HL-60 (cell line): ENCODE measurements around the gene PSMD5.

Experiments used
- DNase-seq, 2 experiments: peaks; one replicate each; pipeline ENCODE4 v3.0.0-alpha.2; 2010 to 2020; ENCODE audit warnings: low read depth in 1 of 2, low spot score in 1 of 2
- H3K27ac ChIP-seq: fragments of 250-450 bp; sonication (Bioruptor Pico); replicated peaks from 2 replicates; pipeline ENCODE4 v1.5.1; 2020; ENCODE audit warnings: mild to moderate bottlenecking, moderate library complexity
- H3K27me3 ChIP-seq: fragments of 250-450 bp; sonication (Bioruptor Pico); 2 replicates; pipeline ENCODE4 v1.5.1; 2021; ENCODE audit warnings: mild to moderate bottlenecking, moderate library complexity; ENCODE audit not compliant: insufficient read depth, poor library complexity, severe bottlenecking
- H3K4me3 ChIP-seq: replicated peaks from 2 replicates; pipeline ENCODE4 v1.5.1; 2011; ENCODE audit warnings: mild to moderate bottlenecking, control low read depth, low read length; ENCODE audit not compliant: insufficient read depth
- GABPA ChIP-seq: IDR thresholded peaks from 2 replicates; pipeline ENCODE4 v1.6.1; 2012; ENCODE audit warnings: low read depth
- POLR2AphosphoS5 ChIP-seq: IDR thresholded peaks from 2 replicates; pipeline ENCODE4 v1.6.1; 2012; ENCODE audit warnings: low read depth
- REST ChIP-seq: IDR thresholded peaks from 2 replicates; pipeline ENCODE4 v1.6.1; 2012; ENCODE audit warnings: low read depth; ENCODE audit not compliant: insufficient replicate concordance
- SPI1 ChIP-seq: IDR thresholded peaks from 2 replicates; pipeline ENCODE4 v1.6.1; 2012; ENCODE audit warnings: low read depth, mild to moderate bottlenecking, borderline replicate concordance
- TF ChIP-seq, protein P1 (sequence below): IDR thresholded peaks from one replicate; pipeline ENCODE4 v1.5.1; 2011; ENCODE audit warnings: low read length, control low read depth, inconsistent platforms; ENCODE audit not compliant: insufficient read depth

Gene PSMD5

DNA sequence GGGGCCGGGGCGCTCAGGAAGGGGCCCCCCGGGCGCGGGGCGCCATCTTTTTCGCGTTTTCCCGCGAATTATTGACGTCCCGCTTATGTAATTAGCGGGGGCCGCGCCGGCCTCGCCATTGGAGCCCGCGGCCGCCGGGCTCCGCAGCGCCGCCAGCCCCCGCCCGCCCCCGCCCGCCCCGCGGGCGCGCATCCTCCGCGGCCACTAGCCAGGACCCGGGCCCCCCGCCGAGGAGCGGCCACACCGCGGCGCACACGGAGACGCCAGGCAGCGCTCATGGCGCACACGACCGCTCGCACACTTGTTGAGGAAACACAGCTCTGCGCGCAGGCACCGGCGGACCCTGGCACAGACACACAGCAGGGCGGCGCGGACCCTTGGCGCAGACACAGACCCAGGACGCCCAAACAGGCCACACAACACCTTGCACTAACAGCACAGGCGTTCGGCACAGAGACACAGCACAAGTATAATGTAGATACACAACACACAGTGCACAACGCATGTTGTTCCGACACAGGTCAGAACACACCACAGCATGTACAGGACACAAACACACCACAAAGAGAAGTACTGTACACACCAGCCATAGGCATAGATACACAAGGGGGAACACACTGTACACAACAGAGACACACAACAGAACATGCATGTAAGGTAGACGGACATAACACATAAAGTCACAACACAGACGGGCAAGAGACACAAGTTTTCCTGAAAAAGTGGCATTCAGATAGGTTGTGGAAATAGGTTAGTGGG is 34.7 kb upstream of the PSMD5 start:
- H3K27ac ChIP-seq = peak overlapping the region; percentile 95
- DNase-seq = peak; percentile 74 to 80
- no peak for TF ChIP-seq REST
- TF ChIP-seq POLR2AphosphoS5 = peak; percentile 94
- peak overlapping the region; percentile 45 for H3K4me3 ChIP-seq
- no peaks in the 10 kb centered on the region for H3K27me3 ChIP-seq

DNA sequence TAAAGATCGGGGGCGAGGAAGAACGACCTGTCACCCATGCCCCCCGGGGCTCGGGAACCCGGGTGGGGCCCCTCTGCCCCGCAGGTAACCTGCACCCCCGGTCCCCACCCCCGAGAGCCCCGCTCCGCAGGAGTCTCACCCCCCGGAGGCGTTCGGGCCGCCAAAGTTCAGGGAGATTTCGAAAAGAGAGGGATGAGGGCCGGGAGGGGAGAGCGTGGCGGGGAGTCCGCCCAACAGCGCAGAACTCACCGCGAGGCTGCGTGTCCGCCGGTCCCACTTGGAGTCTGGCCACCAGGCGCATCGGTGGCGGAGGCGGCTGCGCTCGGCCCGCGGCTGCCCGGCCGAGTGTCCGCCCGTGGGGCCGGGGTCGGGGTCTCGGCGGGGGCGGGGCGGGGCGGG is 34.1 kb upstream of the PSMD5 start, which contains the start of gene PHF19:
TSS of gene PHF19 (minus strand) at position 347 of the 399 bp plus-strand sequence. CDS start 2,447 bp downstream, outside the sequence.
- H3K27me3 ChIP-seq = no peaks in the 10 kb centered on the region
- H3K4me3 ChIP-seq = peak within 1 kb of the TSS; percentile 58
- no peak for TF ChIP-seq GABPA
- no peak for TF ChIP-seq SPI1
- no peak for TF ChIP-seq POLR2AphosphoS5
- peak in 1 of 2 experiments; percentile 55 for DNase-seq
- peak within 1 kb of the TSS; percentile 100 for H3K27ac ChIP-seq

DNA sequence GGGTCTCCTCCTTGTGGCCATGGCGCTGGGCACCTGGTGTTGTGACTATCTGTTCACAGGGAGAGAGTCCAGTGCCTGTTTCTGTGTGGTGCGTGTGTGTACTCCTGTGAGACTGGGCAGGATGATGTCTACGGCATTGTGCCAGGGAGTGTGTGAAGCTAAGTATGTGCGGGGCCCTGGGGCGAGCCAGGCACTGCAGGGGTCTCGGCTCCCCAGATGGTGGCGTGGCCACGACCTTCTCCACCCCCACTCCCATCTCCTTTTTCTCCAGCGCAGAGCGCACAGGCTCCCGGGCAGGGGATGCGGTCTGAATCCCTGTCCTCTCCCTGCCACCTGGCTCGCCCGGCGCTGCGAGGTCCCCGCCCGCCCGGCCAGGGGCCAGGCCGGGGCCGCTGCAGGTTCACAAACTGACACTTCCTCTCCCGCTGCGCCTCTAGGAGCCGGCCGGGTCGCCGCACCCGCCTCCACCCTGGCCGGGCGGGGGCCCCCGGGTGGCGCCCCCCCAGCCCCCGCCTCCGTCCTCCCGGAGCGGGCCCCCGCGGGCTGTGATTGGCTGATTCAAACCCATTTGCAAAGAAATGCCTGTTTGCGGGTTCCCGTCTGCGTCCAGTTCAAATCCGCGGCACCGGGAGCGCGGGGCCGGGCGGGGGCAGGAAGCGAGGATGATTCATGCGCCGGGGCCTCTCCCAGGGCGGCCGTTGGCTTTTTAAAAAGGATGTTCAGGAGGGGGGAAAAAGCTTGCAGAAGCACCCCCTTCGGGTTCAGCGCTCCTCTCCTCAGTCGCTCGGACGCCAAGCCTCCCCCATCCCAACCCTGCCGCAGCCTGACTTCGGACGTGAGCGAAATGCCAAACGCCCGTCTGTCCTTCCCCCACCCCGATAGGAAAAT is 33.5 kb upstream of the PSMD5 start:
- no peak for TF ChIP-seq REST
- TF ChIP-seq, protein P1, sequence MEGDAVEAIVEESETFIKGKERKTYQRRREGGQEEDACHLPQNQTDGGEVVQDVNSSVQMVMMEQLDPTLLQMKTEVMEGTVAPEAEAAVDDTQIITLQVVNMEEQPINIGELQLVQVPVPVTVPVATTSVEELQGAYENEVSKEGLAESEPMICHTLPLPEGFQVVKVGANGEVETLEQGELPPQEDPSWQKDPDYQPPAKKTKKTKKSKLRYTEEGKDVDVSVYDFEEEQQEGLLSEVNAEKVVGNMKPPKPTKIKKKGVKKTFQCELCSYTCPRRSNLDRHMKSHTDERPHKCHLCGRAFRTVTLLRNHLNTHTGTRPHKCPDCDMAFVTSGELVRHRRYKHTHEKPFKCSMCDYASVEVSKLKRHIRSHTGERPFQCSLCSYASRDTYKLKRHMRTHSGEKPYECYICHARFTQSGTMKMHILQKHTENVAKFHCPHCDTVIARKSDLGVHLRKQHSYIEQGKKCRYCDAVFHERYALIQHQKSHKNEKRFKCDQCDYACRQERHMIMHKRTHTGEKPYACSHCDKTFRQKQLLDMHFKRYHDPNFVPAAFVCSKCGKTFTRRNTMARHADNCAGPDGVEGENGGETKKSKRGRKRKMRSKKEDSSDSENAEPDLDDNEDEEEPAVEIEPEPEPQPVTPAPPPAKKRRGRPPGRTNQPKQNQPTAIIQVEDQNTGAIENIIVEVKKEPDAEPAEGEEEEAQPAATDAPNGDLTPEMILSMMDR = no peak
- peak; percentile 76 for TF ChIP-seq POLR2AphosphoS5
- TF ChIP-seq GABPA = no peak
- peak; percentile 82; the same call in 1 of the 2 replicates for TF ChIP-seq SPI1
- Histone ChIP-seq H3K4me3 (peak overlapping the region; percentile 58), H3K27me3 (no peaks in the 10 kb centered on the region), H3K27ac (peak overlapping the region; percentile 100)
- peak; percentile 88 to 98 for DNase-seq

GRCh38 chr9:120875643-120875953 is 32.9 kb upstream of the PSMD5 start:
- Histone ChIP-seq H3K4me3 (peak overlapping the region; percentile 58), H3K27ac (peak overlapping the region; percentile 100), H3K27me3 (no peaks in the 10 kb centered on the region)
- TF ChIP-seq GABPA (no peak), REST (no peak), SPI1 (no peak), POLR2AphosphoS5 (no peak)
- TF ChIP-seq, protein P1 = no peak
- DNase-seq = no peak
